ENCODE data around the gene SETD5.
A peak's percentile ranks its signal among the peaks of the same experiment; 100 is the strongest.

Gene SETD5

DNA sequence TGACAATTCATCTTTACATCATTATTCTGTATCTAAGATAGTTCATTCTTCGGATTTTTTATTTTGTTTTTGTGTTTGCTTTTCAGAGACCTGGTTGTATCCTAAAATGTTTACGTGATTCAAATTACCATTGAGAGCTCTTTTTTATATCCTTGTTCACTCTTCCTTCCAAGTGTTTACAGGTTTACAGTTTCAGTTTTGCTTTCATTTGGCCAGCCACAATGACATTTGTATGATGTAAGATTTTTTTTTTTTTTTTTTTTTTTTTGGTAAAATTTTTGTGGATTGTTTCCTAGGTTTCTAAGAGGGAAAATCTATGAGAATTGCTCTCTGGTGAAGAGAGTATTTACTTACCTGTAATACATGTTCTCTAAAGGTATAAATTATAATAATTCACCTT lies 55.0 kb downstream of the SETD5 start:
- H3K4me3 ChIP-seq (replicated peaks; ENCODE audit: low read depth, low read length): no peak overlapping the region
- no peak for TF ChIP-seq CTCF (IDR thresholded peaks at IDR 0.05; ENCODE audit: low read length, missing control alignments)
- peak; percentile 16 for DNase-seq (ENCODE audit: low read depth)

DNA sequence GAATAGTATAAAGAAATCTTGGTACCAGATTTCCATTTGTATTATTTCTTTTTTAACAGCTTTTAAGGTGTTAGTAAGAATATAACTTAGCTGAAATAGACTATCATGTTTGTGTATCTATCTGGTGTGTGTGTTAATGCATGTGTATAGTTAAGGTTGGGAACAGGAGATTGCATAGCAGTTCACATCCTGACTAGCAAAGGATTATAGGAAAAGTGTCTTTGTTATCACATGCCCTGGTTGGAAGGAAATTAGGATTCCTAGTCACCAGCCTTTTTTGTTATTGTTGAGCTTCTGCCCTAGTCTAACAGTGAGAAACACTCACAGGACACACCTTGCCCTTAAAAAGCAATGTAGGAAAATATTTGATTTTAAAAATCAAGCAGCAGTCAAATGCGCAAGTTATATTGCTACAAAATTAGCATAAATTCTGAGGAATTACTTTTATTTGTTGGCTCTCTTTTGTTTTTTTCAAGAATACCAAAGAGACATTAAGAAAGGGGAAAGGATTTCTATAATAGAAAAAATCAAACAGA lies 58.2 kb downstream of the SETD5 start:
- no peak for TF ChIP-seq CTCF (IDR thresholded peaks at IDR 0.05; ENCODE audit: low read length, missing control alignments)
- no peak overlapping the region for H3K4me3 ChIP-seq (replicated peaks; ENCODE audit: low read depth, low read length)

GRCh38 chr3:9467451-9467850 lies 70.0 kb downstream of the SETD5 start:
- TF ChIP-seq CTCF (IDR thresholded peaks at IDR 0.05; ENCODE audit: low read length, missing control alignments): no peak
- no peak overlapping the region for H3K4me3 ChIP-seq (replicated peaks; ENCODE audit: low read depth, low read length)
- no peak for DNase-seq (ENCODE audit: low read depth)

More for the DNA sequence above, 58.2 kb downstream of the SETD5 start:
- DNase-seq (ENCODE audit: low read depth): no peak

DNA sequence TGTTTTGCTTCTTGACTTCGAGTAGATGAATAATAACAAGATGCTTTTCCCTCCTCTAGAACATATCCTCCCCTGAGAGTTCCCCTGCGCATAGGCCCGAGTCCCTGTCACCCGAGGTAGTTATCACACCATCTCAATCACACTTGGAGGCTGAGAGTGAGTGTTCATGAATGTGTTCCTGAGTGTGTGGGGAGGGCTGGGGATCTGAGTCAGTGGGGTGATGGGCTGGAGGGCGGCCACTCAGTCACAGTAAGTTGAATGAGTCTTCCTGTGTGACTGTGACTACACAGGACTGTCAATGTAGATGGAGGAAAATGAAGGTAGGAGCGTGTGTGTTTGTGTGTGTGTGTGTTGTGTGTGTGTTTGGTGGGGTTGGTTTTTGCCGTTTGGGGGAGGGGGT lies 71.0 kb downstream of the SETD5 start:
- TF ChIP-seq CTCF (IDR thresholded peaks at IDR 0.05; ENCODE audit: low read length, missing control alignments): no peak

DNA sequence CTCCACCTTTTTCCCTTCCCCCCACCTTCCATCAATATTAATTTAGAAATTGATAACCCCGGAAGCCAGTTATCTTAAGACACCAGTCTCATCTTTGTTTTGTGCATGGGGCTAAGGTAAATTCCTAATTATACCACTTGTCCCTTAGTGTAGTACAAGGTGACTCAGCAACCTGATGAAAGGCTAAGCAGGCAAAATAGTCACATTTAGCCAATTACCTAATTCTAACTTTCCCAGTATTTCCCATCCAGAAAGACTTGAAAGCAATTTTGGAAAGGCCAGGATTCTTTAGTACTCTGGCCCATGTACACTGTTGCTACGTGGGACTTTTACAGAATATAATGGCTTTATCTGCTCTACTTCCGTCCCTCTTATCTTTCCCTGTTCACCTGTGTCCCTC lies 72.6 kb downstream of the SETD5 start:
- no peak for DNase-seq (ENCODE audit: low read depth)
- H3K4me3 ChIP-seq (replicated peaks; ENCODE audit: low read depth, low read length): no peak overlapping the region
- no peak for TF ChIP-seq CTCF (IDR thresholded peaks at IDR 0.05; ENCODE audit: low read length, missing control alignments)

More for the DNA sequence above, 71.0 kb downstream of the SETD5 start:
- no peak for DNase-seq (ENCODE audit: low read depth)
- H3K4me3 ChIP-seq (replicated peaks; ENCODE audit: low read depth, low read length): no peak overlapping the region

DNA sequence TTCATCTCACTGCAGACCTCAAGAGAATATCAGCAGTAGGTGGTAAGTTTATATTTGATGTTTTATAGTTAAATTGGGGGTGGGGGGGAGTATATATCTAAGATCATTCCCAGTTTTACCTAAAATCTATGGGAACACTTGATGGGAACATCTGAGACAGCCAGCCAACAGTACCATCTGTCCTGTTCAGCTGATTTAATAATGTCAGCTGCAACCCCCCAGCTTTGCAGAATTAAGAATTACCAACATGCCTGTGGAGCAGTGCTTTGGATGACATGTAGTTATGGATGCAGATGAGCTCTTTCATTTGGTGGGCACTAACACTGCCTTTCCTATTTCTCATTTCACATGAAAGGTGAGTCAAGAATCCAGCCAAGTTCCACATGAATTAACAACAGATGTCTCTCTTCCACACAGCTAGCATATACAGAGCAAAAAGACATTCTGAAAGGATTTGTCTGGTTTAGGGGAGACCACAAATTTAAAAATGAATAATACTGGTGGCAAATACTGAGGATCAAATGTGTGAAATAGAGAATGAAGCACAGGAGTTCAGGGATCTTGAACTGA lies 76.2 kb downstream of the SETD5 start:
- H3K4me3 ChIP-seq (replicated peaks; ENCODE audit: low read depth, low read length): no peak overlapping the region
- DNase-seq (ENCODE audit: low read depth): no peak
- no peak for TF ChIP-seq CTCF (IDR thresholded peaks at IDR 0.05; ENCODE audit: low read length, missing control alignments)

DNA sequence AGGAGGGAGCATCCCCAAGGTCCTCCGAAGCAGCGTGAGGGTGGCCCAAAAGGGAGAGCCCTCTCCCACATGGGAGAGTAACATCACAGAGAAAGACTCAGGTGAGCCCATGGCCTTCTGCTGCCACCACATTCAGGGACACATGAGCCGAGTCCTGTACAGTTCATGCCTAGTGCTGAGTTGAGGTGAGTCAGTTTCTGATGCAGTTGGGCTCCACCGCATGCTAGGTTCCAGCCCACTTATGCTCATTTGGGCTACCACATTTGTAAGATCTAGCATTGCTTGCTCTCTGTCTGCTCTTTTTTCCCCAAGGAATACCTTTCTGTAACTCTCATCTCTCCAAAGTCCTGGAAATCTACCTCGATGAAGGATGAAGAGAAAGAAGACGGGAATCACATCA lies 77.1 kb downstream of the SETD5 start:
- no peak overlapping the region for H3K4me3 ChIP-seq (replicated peaks; ENCODE audit: low read depth, low read length)
- TF ChIP-seq CTCF (IDR thresholded peaks at IDR 0.05; ENCODE audit: low read length, missing control alignments): no peak
- no peak for DNase-seq (ENCODE audit: low read depth)

All from fibroblast of pulmonary artery (primary cell).